Effector memory CD4-positive, alpha-beta T cell (primary cell): ENCODE results near the gene NAA30.
A peak's percentile ranks its signal among the peaks of the same experiment; 100 is the strongest.
"Not testable (repeated sequence)": the region's sequence is repeated elsewhere in the genome, so short reads cannot be mapped to it uniquely, and the experiment has no call there.

Experiments used
- DNase-seq, 3 donors: peaks; one replicate each; pipeline ENCODE4 v3.0.0-alpha.2; 2020
- H3K27ac ChIP-seq: 2 replicates; pipeline ENCODE4 v1.7.0; 2013; ENCODE audit warnings: mild to moderate bottlenecking, low read length, moderate library complexity; ENCODE audit not compliant: insufficient read depth, poor library complexity, severe bottlenecking
- H3K27me3 ChIP-seq: replicated peaks from 2 replicates; pipeline ENCODE4 v1.7.0; 2013; ENCODE audit warnings: mild to moderate bottlenecking, low read length; ENCODE audit not compliant: insufficient read depth, control insufficient read depth, poor library complexity, severe bottlenecking
- H3K36me3 ChIP-seq: 2 replicates; pipeline ENCODE4 v1.7.0; 2013; ENCODE audit warnings: mild to moderate bottlenecking, low read length, moderate library complexity; ENCODE audit not compliant: control insufficient read depth, insufficient read depth
- H3K4me1 ChIP-seq: 2 replicates; pipeline ENCODE4 v1.7.0; 2013; ENCODE audit warnings: low read length, mild to moderate bottlenecking; ENCODE audit not compliant: control insufficient read depth, insufficient read depth, poor library complexity, severe bottlenecking
- H3K4me3 ChIP-seq: 2 replicates; pipeline ENCODE4 v1.7.0; 2013; ENCODE audit warnings: low read length, low read depth, mild to moderate bottlenecking; ENCODE audit not compliant: insufficient read depth, poor library complexity, severe bottlenecking
- H3K9me3 ChIP-seq: 2 replicates; pipeline ENCODE4 v1.7.0; 2013; ENCODE audit warnings: mild to moderate bottlenecking, low read length, moderate library complexity; ENCODE audit not compliant: control insufficient read depth
- total RNA-seq, 3 donors: gene quantifications; one replicate each; lab custom pipeline; 2026; lab: John Stamatoyannopoulos, UW

Gene NAA30
- total RNA-seq: 36.3 to 70.2 (median 44.9) reads per million in 3 donors

- Histone ChIP-seq H3K4me3 (peak within 1 kb of the TSS; percentile 92), H3K9me3 (no peaks in the 10 kb centered on the region), H3K36me3 (no peaks in the 10 kb centered on the region), H3K27ac (peak within 1 kb of the TSS; percentile 77), H3K27me3 (no peaks in the 10 kb centered on the region), H3K4me1 (no peaks in the 10 kb centered on the region)
- peak; percentile 91 to 96 (median 92) for DNase-seq
Measured at GRCh38 chr14:57390037-57390805, at the start of gene NAA30. TSS of gene NAA30 (plus strand) at chr14:57390586. CDS start at chr14:57390958, 372 bp downstream.

GRCh38 chr14:57343545-57344297, 46.7 kb upstream of the NAA30 start:
- not testable (repeated sequence) for H3K27me3 ChIP-seq, H3K36me3 ChIP-seq, H3K4me3 ChIP-seq, DNase-seq, H3K4me1 ChIP-seq, H3K27ac ChIP-seq, H3K9me3 ChIP-seq

- no peaks in the 10 kb centered on the region for H3K9me3 ChIP-seq
- no peak for DNase-seq
- H3K4me3 ChIP-seq: no peak overlapping the region
- no peaks in the 10 kb centered on the region for H3K4me1 ChIP-seq
- H3K27ac ChIP-seq: no peak overlapping the region
- H3K27me3 ChIP-seq: no peaks in the 10 kb centered on the region
- H3K36me3 ChIP-seq: no peaks in the 10 kb centered on the region
Measured at GRCh38 chr14:57345106-57345505, 45.3 kb upstream of the NAA30 start.

- Histone ChIP-seq H3K4me3 (no peak overlapping the region), H3K27me3 (no peaks in the 10 kb centered on the region), H3K9me3 (no peaks in the 10 kb centered on the region), H3K36me3 (no peaks in the 10 kb centered on the region), H3K27ac (no peak overlapping the region), H3K4me1 (no peaks in the 10 kb centered on the region)
- DNase-seq: no peak
Measured at GRCh38 chr14:57346741-57347140, 43.6 kb upstream of the NAA30 start.

- Histone ChIP-seq H3K36me3 (no peaks in the 10 kb centered on the region), H3K4me3 (no peak overlapping the region), H3K27ac (no peak overlapping the region)
Measured at GRCh38 chr14:57352396-57353170, 37.8 kb upstream of the NAA30 start.

GRCh38 chr14:57355081-57355800, 35.1 kb upstream of the NAA30 start:
- Histone ChIP-seq H3K9me3 (no peaks in the 10 kb centered on the region), H3K27ac (no peak overlapping the region), H3K36me3 (no peaks in the 10 kb centered on the region), H3K27me3 (no peaks in the 10 kb centered on the region), H3K4me1 (no peaks in the 10 kb centered on the region), H3K4me3 (no peak overlapping the region)
- DNase-seq: no peak

More at GRCh38 chr14:57352396-57353170, 37.8 kb upstream of the NAA30 start:
- DNase-seq: no peak
- Histone ChIP-seq H3K4me1 (no peaks in the 10 kb centered on the region), H3K27me3 (no peaks in the 10 kb centered on the region), H3K9me3 (no peaks in the 10 kb centered on the region)

GRCh38 chr14:57362361-57362760, 28.0 kb upstream of the NAA30 start:
- H3K9me3 ChIP-seq: no peaks in the 10 kb centered on the region
- H3K36me3 ChIP-seq: no peaks in the 10 kb centered on the region
- no peak overlapping the region for H3K4me3 ChIP-seq
- no peaks in the 10 kb centered on the region for H3K4me1 ChIP-seq
- no peak overlapping the region for H3K27ac ChIP-seq
- no peaks in the 10 kb centered on the region for H3K27me3 ChIP-seq
- DNase-seq: no peak

GRCh38 chr14:57364659-57365450, 25.5 kb upstream of the NAA30 start:
- no peaks in the 10 kb centered on the region for H3K27me3 ChIP-seq
- H3K9me3 ChIP-seq: no peaks in the 10 kb centered on the region
- DNase-seq: no peak
- H3K36me3 ChIP-seq: no peaks in the 10 kb centered on the region
- no peaks in the 10 kb centered on the region for H3K4me1 ChIP-seq
- no peak overlapping the region for H3K4me3 ChIP-seq
- no peak overlapping the region for H3K27ac ChIP-seq

GRCh38 chr14:57370187-57370586, 20.2 kb upstream of the NAA30 start:
- H3K4me3 ChIP-seq, H3K27ac ChIP-seq, DNase-seq, H3K4me1 ChIP-seq, H3K36me3 ChIP-seq, H3K27me3 ChIP-seq, H3K9me3 ChIP-seq: not testable (repeated sequence)
